Left colon (tissue), 2 donors: ENCODE measurements around the gene DGLUCY. TPM values are rescaled to one million over a fixed set of nuclear protein-coding genes. Genes with fewer than 3 reads are reported as not detected.
"Not testable (repeated sequence)": the region's sequence is repeated elsewhere in the genome, so short reads cannot be mapped to it uniquely, and the experiment has no call there.

Experiments used
- ATAC-seq: fragments of 200-7000 bp; cut with Tn5 transposase; one replicate; pipeline ENCODE4 v1.9.1; 2020; ENCODE audit warnings: mild to moderate bottlenecking, moderate library complexity
- DNase-seq, 2 donors: peaks; one replicate each; pipeline ENCODE4 v3.0.0-alpha.2; 2020
- intact Hi-C, 2 donors: fragments of 100-400 bp; cut with DNase I in 1 of 2; cut with micrococcal nuclease in 1 of 2; formaldehyde crosslinking; loops; one replicate each; pipeline versions ENCODE4 v1.11.2 to v1.14.0; 2022; cut with DNase I, micrococcal nuclease
- total RNA-seq, 2 donors: library from RNA; stranded (reverse); fragmentation: NEBNext Ultra II Directional; extraction: Animal tissue kit (Norgen Biotek cat#: 25700); gene quantifications; one replicate each; pipeline ENCODE4 v1.2.1, GENCODE V29; 2021
- donor health status: DM: no; HTN: no; CAD: no.
- donor health status: DM: yes; HTN: yes; CAD: no.

Gene DGLUCY
- total RNA-seq, 2 donors from 2014 or later = 98.7 to 107 TPM

GRCh38 chr14:91261115-91261514 lies 147.2 kb downstream of the DGLUCY start:
- intact Hi-C loops = no loop called here
- ATAC-seq (no peak), DNase-seq (no peak)

DNA sequence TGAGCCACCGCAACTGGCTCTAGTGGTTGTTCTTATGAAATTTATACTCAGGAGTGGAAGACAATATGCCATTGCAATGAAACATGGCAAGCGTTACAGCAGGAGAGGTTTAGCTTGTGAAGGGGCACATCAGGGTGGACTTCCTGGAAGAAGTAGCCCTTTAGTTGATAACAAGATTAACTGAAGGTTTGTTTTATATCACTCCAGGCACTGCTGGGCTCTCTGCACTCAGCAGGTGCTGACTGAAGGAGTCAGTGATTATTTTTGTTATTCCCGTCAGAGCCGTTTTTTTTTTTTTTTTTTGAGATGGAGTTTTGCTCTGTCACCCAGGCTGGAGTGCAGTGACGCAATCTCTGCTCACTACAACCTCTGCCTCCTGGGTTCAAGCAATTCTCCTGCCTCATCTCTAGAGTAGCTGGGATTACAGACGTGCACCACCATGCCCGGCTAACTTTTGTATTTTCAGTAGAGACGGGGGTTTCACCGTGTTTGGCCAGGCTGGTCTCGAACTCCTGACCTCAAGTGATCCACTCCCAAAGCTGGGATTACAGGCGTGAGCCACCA lies 148.2 kb downstream of the DGLUCY start:
- intact Hi-C loops = no loop called here
- no peak for DNase-seq
- no peak for ATAC-seq

GRCh38 chr14:91263329-91263728 lies 149.5 kb downstream of the DGLUCY start:
- no peak for ATAC-seq
- intact Hi-C loops = no loop called here
- no peak for DNase-seq

GRCh38 chr14:91264151-91265150 lies 150.6 kb downstream of the DGLUCY start:
- ATAC-seq = peak; percentile 77
- peak in 1 of 2 donors; percentile 54 for DNase-seq
- intact Hi-C loops = no loop called here

- ATAC-seq (no peak), DNase-seq (no peak)
- intact Hi-C loops = no loop called here
Observed at GRCh38 chr14:91265404-91265803, 151.5 kb downstream of the DGLUCY start.

GRCh38 chr14:91266276-91266675 lies 152.4 kb downstream of the DGLUCY start:
- intact Hi-C loops, ATAC-seq, DNase-seq: not testable (repeated sequence)

GRCh38 chr14:91267965-91268437 lies 154.1 kb downstream of the DGLUCY start:
- no peak for ATAC-seq
- intact Hi-C loops = no loop called here
- no peak for DNase-seq

- ATAC-seq (peak; percentile 76), DNase-seq (peak in 1 of 2 donors; percentile 59)
- intact Hi-C loops = no loop called here
Observed at GRCh38 chr14:91269076-91269991, 155.5 kb downstream of the DGLUCY start.

- no peak for DNase-seq
- intact Hi-C loops = no loop called here
- no peak for ATAC-seq
Observed at GRCh38 chr14:91270188-91270587, 156.3 kb downstream of the DGLUCY start.

GRCh38 chr14:91270619-91271018 lies 156.7 kb downstream of the DGLUCY start:
- intact Hi-C loops = no loop called here
- no peak for DNase-seq
- no peak for ATAC-seq

GRCh38 chr14:91271639-91272038 lies 157.8 kb downstream of the DGLUCY start:
- no peak for DNase-seq
- intact Hi-C loops = no loop called here
- ATAC-seq = no peak

- intact Hi-C loops = no loop called here
- DNase-seq (no peak), ATAC-seq (no peak)
Observed at GRCh38 chr14:91272341-91273272, 158.7 kb downstream of the DGLUCY start.

DNA sequence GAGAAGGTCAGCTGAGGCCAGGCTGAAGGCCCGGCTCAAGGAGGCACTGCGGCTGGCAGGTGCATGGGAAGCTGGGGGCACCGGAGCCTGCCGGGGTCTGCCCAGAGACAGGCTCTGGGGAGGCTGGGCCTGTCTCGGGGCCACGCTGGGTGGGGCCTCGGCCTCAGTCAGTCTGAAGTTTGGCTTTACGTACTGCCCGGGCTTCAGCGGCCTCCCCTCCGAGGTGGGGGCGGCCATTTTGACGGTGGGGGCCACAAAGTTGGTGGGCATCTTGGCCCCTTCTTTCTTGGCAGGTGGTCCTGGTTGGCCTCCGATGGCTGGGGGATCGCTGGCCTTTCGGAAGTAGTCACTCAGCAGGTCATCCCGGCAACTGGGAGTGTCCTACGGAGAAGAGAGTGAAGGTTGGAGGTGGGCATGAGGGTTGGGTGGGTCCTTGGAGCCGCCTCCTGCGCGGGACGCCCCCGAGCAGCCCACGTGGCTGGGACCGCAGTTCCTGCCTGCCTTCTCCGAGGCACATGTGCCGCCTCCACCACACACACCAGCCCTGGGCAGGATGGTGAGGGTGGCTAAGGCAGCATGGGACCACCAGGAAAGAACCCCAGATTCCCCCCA lies 159.5 kb downstream of the DGLUCY start:
- no peak for ATAC-seq
- no peak for DNase-seq
- intact Hi-C loops = no loop called here

- intact Hi-C loops = no loop called here
- DNase-seq = no peak
- ATAC-seq = no peak
Observed at GRCh38 chr14:91273885-91274273, 160.0 kb downstream of the DGLUCY start.

DNA sequence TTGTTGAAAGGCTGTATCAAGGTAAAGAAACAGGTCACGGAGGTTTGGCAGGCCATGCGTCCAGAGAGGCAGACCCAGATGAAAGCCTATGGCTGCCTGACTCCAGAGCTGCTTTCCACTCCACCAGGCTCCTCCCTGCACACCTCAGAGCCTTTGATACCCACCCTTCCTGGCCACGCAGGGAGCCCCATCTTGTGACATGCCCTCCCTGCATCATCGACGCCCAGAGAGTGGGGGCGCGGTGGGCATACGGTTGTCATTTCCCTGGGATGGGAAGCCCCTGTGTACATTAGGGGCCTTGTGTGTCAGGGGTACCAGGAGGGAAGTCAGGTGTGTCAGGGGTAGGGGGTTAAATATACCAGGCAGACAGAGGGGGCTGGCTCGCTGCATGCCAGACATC lies 160.9 kb downstream of the DGLUCY start:
- DNase-seq = no peak
- intact Hi-C loops = no loop called here
- ATAC-seq = no peak
